SH-SY5Y (cell line): Measurements from ENCODE around the gene AVPR1A.

Experiments
- GATA2 ChIP-seq: IDR thresholded peaks from 2 replicates; pipeline ENCODE4 v1.6.1; 2011; ENCODE audit warnings: mild to moderate bottlenecking, low read depth, low read length
- GATA3 ChIP-seq: IDR thresholded peaks from 2 replicates; pipeline ENCODE4 v1.6.1; 2011; ENCODE audit warnings: low read depth, mild to moderate bottlenecking, low read length, moderate library complexity

GRCh38 chr12:63163541-63163940, 12.5 kb upstream of the AVPR1A start:
- no peak for TF ChIP-seq GATA2
- TF ChIP-seq GATA3 = no peak
